OCI-LY3 (cell line): Measurements from ENCODE around the gene ITPA.

Source experiments
- EZH2phosphoT487 ChIP-seq: fragments of 200-600 bp; shearing (Covaris generic); IDR thresholded peaks from 2 replicates; pipeline ENCODE4 v1.6.1; 2018; ENCODE audit warnings: antibody characterized with exemption, mixed run types, low read depth
- TF ChIP-seq, protein P1 (sequence below): fragments of 200-600, 300-600 bp; sonication (generic); IDR thresholded peaks from 2 replicates; pipeline ENCODE4 v1.5.1; 2014; ENCODE audit warnings: antibody characterized with exemption, low read length, low read depth

DNA sequence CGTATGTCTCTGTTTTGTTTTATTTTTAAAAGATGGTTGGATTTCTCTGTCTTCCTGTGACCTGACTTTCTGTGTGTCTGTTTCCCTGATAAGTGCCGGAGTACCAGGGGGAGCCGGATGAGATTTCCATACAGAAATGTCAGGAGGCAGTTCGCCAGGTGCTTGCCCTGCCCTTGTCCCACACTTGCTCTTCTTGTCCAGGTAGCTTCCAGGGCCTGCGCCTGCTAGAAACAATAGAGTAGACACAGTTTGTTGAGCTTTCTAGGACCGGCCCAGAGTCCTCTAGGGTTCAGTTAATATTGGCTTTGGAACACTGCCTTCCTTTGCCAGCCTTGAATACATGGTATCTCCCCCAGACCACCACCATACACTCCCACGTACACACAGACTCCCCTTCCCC is 3.9 kb downstream of the ITPA start:
- TF ChIP-seq, protein P1, sequence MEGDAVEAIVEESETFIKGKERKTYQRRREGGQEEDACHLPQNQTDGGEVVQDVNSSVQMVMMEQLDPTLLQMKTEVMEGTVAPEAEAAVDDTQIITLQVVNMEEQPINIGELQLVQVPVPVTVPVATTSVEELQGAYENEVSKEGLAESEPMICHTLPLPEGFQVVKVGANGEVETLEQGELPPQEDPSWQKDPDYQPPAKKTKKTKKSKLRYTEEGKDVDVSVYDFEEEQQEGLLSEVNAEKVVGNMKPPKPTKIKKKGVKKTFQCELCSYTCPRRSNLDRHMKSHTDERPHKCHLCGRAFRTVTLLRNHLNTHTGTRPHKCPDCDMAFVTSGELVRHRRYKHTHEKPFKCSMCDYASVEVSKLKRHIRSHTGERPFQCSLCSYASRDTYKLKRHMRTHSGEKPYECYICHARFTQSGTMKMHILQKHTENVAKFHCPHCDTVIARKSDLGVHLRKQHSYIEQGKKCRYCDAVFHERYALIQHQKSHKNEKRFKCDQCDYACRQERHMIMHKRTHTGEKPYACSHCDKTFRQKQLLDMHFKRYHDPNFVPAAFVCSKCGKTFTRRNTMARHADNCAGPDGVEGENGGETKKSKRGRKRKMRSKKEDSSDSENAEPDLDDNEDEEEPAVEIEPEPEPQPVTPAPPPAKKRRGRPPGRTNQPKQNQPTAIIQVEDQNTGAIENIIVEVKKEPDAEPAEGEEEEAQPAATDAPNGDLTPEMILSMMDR = no peak
- TF ChIP-seq EZH2phosphoT487 = no peak
